A549 (cell line): ENCODE data around the gene ADAM19. TPM values are rescaled to one million over a fixed set of nuclear protein-coding genes. Genes with fewer than 3 reads are reported as not detected.

Experiments
- ATAC-seq, 2 experiments: fragments of 200-7000 bp in 1 of 2; fragments of >200 bp in 1 of 2; cut with Nextera tagmentation in 1 of 2; cut with Tn5 transposase in 1 of 2; 3 replicates each; pipeline versions ENCODE4 v1.8.0 to v1.9.1; 2018 to 2020; ENCODE audit warnings: mild to moderate bottlenecking in 1 of 2, moderate library complexity in 1 of 2
- CTCF ChIA-PET: fragments of 300-600 bp; sonication (Branson Sonifier 250); formaldehyde crosslinking; extraction: SDS; loops from one replicate; lab custom pipeline; 2021; ENCODE audit warnings: antibody characterized with exemption, inconsistent platforms; lab: Yijun Ruan, JAX
- POLR2A ChIA-PET: fragments of 350-600 bp; formaldehyde crosslinking; extraction: SDS; loops from one replicate; lab custom pipeline; 2021; ENCODE audit warnings: antibody characterized with exemption, inconsistent platforms; lab: Yijun Ruan, JAX
- DNase-seq, 2 experiments: peaks; one replicate each; pipeline versions ENCODE4 v3.0.0 to v3.0.0-alpha.2; 2011 to 2016; ENCODE audit warnings: low read depth in 1 of 2, low spot score in 1 of 2
- FAIRE-seq: peaks from 2 replicates; lab custom pipeline; 2011; peaks lifted over from hg19 to GRCh38; lab: Jason Lieb, UNC
- H3K27ac ChIP-seq, 2 experiments: fragments of >200 bp; sonication (Bioruptor Twin); formaldehyde crosslinking; 3 replicates each; pipeline ENCODE4 v1.5.1; 2016 to 2017
- H3K4me1 ChIP-seq: fragments of >200 bp; sonication (Bioruptor Twin); formaldehyde crosslinking; 3 replicates; pipeline ENCODE4 v1.6.1; 2016
- H3K4me2 ChIP-seq: fragments of >200 bp; sonication (Bioruptor Twin); formaldehyde crosslinking; 3 replicates; pipeline ENCODE4 v1.6.1; 2016
- H3K4me3 ChIP-seq: fragments of >200 bp; sonication (Bioruptor Twin); formaldehyde crosslinking; 3 replicates; pipeline ENCODE4 v1.5.1; 2016
- H3K9me3 ChIP-seq: fragments of >200 bp; sonication (Bioruptor Twin); formaldehyde crosslinking; 3 replicates; pipeline ENCODE4 v1.6.1; 2016
- BHLHE40 ChIP-seq: IDR thresholded peaks from 2 replicates; pipeline ENCODE4 v1.6.1; 2012; ENCODE audit warnings: low read depth, low read length, inconsistent platforms
- CBX2 ChIP-seq: fragments of 200-600 bp; sonication (generic); IDR thresholded peaks from 2 replicates; pipeline ENCODE4 v1.6.1; 2016; ENCODE audit warnings: low read depth, mild to moderate bottlenecking, borderline replicate concordance
- CHD4 ChIP-seq: fragments of 200-600 bp; sonication (generic); IDR thresholded peaks from 2 replicates; pipeline ENCODE4 v1.6.1; 2016; ENCODE audit warnings: antibody characterized with exemption, mild to moderate bottlenecking, borderline replicate concordance
- EHF ChIP-seq: fragments of 250-450 bp; sonication (Bioruptor Pico); IDR thresholded peaks from 2 replicates; pipeline ENCODE4 v1.5.0; 2020; ENCODE audit warnings: mild to moderate bottlenecking
- FOSL2 ChIP-seq, 2 experiments: fragments of 450-650 bp in 1 of 2; fragments of >200 bp in 1 of 2; sonication (Bioruptor Twin) in 1 of 2; formaldehyde crosslinking; IDR thresholded peaks; 2 replicates each; pipeline versions ENCODE4 v1.5.0 to v1.6.1; 2016 to 2020; ENCODE audit warnings: mild to moderate bottlenecking in 1 of 2, moderate library complexity in 1 of 2
- FOXS1 ChIP-seq: fragments of 250-450 bp; sonication (Bioruptor Pico); IDR thresholded peaks from 2 replicates; pipeline ENCODE4 v1.5.0; 2020; ENCODE audit warnings: mild to moderate bottlenecking, moderate library complexity
- GATA3 ChIP-seq: IDR thresholded peaks from 2 replicates; pipeline ENCODE4 v1.6.1; 2012; ENCODE audit warnings: borderline replicate concordance
- HEYL ChIP-seq: fragments of 250-450 bp; sonication (Bioruptor Pico); IDR thresholded peaks from 2 replicates; pipeline ENCODE4 v1.8.0; 2021; ENCODE audit warnings: mild to moderate bottlenecking, moderate library complexity
- HOXA7 ChIP-seq: fragments of 250-450 bp; sonication (Bioruptor Pico); IDR thresholded peaks from 2 replicates; pipeline ENCODE4 v1.5.0; 2020; ENCODE audit warnings: mild to moderate bottlenecking, moderate library complexity
- HOXB5 ChIP-seq: fragments of 250-450 bp; sonication (Bioruptor Pico); IDR thresholded peaks from 2 replicates; pipeline ENCODE4 v1.5.0; 2020; ENCODE audit warnings: mild to moderate bottlenecking, moderate library complexity
- MAFK ChIP-seq: fragments of 450-650 bp; IDR thresholded peaks from 2 replicates; pipeline ENCODE4 v1.6.1; 2014; ENCODE audit not compliant: partially characterized antibody
- NFE2L2 ChIP-seq: fragments of 150-350 bp; conservative IDR thresholded peaks from 2 replicates; pipeline ENCODE4 v1.6.1; 2014; ENCODE audit warnings: low read length
- NR3C1 ChIP-seq: fragments of >200 bp; sonication (Bioruptor Twin); formaldehyde crosslinking; IDR thresholded peaks from 3 replicates; pipeline ENCODE4 v1.6.1; 2017
- POLR2A ChIP-seq: IDR thresholded peaks from 2 replicates; pipeline ENCODE4 v1.6.1; 2012; ENCODE audit warnings: mild to moderate bottlenecking, low read length
- RAD21 ChIP-seq, 2 experiments: fragments of >200 bp in 1 of 2; sonication (Bioruptor Twin) in 1 of 2; formaldehyde crosslinking in 1 of 2; IDR thresholded peaks in 1 of 2; conservative IDR thresholded peaks in 1 of 2; 2 replicates in 1 of 2; 3 replicates in 1 of 2; pipeline ENCODE4 v1.6.1; 2012 to 2018; ENCODE audit warnings: inconsistent platforms in 1 of 2
- RCOR1 ChIP-seq: fragments of 150-350 bp; IDR thresholded peaks from 2 replicates; pipeline ENCODE4 v1.6.1; 2014; ENCODE audit warnings: antibody characterized with exemption, low read length, low read depth
- RFX5 ChIP-seq: fragments of 450-650 bp; IDR thresholded peaks from 2 replicates; pipeline ENCODE4 v1.7.1; 2014; ENCODE audit warnings: antibody characterized with exemption, mild to moderate bottlenecking, moderate library complexity
- SMC3 ChIP-seq: fragments of >200 bp; sonication (Bioruptor Twin); formaldehyde crosslinking; IDR thresholded peaks from 3 replicates; pipeline ENCODE4 v1.6.1; 2018; ENCODE audit warnings: inconsistent platforms
- TP53 ChIP-seq: fragments of 250-450 bp; sonication (Bioruptor Pico); IDR thresholded peaks from 2 replicates; pipeline ENCODE4 v1.5.0; 2021; ENCODE audit warnings: mild to moderate bottlenecking, moderate library complexity
- ZC3H11A ChIP-seq: fragments of 450-650 bp; IDR thresholded peaks from 2 replicates; pipeline ENCODE4 v1.6.1; 2014; ENCODE audit warnings: antibody characterized with exemption, mild to moderate bottlenecking
- WGBS: methylation state at CpG from one replicate; pipeline ENCODE4 v1.1.6; 2017; ENCODE audit errors: missing lambda C conversion rate; 5-methylcytosine and 5-hydroxymethylcytosine counted together
- polyA plus RNA-seq, 4 experiments: library from polyadenylated mRNA; depleted of rRNA in 3 of 4; stranded (reverse); fragments of >200 nt; fragmentation: RNase III in 1 of 4; extraction: RNeasy Plus Mini Kit Qiagen cat#74134 plus additional on column Dnase treatment in 1 of 4; gene quantifications; 2 replicates in 3 of 4; 3 replicates in 1 of 4; pipeline ENCODE4 v1.2.3, GENCODE V29; 2011 to 2017
- TF ChIP-seq, protein P1 (sequence below): IDR thresholded peaks from 2 replicates; pipeline ENCODE4 v1.6.1; 2012
- TF ChIP-seq, protein P2 (sequence below): fragments of 450-650 bp; IDR thresholded peaks from 2 replicates; pipeline ENCODE4 v1.6.1; 2014; ENCODE audit warnings: antibody characterized with exemption
- TF ChIP-seq, protein P3 (sequence below): fragments of 250-450 bp; sonication (Bioruptor Pico); IDR thresholded peaks from 2 replicates; pipeline ENCODE4 v1.5.0; 2020; ENCODE audit warnings: low read depth, mild to moderate bottlenecking, moderate library complexity
- TF ChIP-seq, protein P4 (sequence below): IDR thresholded peaks from 2 replicates; pipeline ENCODE4 v1.6.1; 2012
- TF ChIP-seq, protein P5 (sequence below): fragments of 250-450 bp; sonication (Bioruptor Pico); IDR thresholded peaks from 2 replicates; pipeline ENCODE4 v1.5.0; 2021; ENCODE audit warnings: mild to moderate bottlenecking, moderate library complexity, borderline replicate concordance

The ADAM19 gene
- polyA plus RNA-seq, 2 of the 4 experiments (the other 2 are of a cell fraction), result 7.7 to 15.2 TPM

DNA sequence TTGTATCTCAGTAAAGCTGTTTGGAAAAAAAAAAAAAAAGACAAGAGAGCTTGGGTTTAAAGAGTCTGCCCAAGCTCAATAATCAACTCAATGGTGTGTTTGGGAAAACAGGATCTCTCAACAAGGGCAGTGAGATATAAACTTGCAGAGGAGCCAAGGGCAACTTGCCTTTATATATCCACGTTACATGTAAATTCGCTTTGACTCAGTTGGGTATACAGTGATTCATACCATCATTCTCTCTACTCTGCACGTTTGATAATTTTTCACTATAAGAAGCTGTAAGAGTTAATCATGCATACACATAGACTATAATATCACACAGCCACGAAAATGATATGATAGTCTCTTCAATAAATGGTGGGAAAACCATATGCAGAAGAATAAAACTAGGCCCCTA lies 24.9 kb downstream of the ADAM19 start:
- POLR2A ChIA-PET, result no interaction called here
- FAIRE-seq, result no peak
- CTCF ChIA-PET, result interaction anchor here (1.3 to 1.7 kb wide), 3 partner anchors 42 to 223 kb away, joined by 3 to 4 read pairs (median 3); no protein-coding TSS in a partner anchor
- TF ChIP-seq TP53 (CRISPR knock-in tag), result no peak
- TF ChIP-seq HOXA7 (CRISPR knock-in tag), result no peak
- TF ChIP-seq, all 56 proteins: peak for 0
- ATAC-seq (no peak), DNase-seq (no peak)
- 55% methylated on average over 4 of the region's 4 CpGs for WGBS
- no peak overlapping the region for H3K27ac ChIP-seq
- no peak overlapping the region for H3K4me3 ChIP-seq
- H3K4me2 ChIP-seq, result peak overlapping the region; percentile 65; the same call in 2 of the 3 replicates
- no peaks in the 10 kb centered on the region for H3K9me3 ChIP-seq
- H3K4me1 ChIP-seq, result peaks cover 55% of the 10 kb centered on the region

DNA sequence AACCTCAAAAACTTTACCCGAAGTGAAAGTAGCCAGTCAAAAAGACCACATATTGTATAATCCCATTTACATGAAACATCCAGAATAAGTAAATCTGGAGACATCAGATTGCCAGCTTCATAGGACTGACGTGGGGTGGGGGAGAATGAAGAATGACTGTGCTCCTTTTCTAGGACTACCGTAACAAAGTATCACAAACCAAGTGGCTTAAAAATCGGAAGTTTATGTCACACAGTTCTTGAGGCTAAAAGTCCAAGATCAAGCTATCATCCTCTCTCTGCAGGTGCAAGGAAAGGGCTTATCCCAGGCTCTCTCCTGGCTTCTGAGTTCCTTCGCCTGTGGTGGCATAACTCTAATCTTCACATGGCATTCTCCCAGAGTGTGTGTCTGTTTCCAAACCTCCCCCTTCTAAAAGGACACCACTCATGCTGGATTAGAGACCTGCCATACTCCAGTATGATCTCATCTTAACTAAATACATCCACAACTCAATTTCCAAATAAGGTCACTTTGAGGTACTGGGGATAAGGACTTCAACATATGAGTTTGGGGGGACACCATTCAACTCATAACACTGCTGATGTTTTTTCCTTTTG lies 25.5 kb downstream of the ADAM19 start:
- no peak; a peak in 1 of 6 replicates for ATAC-seq
- no peak for FAIRE-seq

DNA sequence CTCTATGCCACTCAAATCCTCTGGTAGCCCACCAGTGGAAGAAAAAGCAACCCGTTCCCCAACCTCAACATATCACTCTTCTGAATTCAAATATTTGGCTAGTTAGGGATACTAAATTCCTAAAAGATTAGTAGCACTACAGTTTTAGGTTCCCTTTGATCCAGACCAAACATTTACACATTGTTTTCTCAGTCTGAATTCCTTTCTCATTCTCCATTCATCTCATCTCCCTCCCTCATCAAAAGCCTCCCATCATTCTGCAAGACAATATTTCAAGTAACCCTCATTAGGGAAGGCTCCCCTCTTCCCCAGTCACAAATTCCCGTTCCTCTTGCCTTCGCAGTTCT lies 26.3 kb downstream of the ADAM19 start:
- Histone ChIP-seq H3K9me3 (no peaks in the 10 kb centered on the region), H3K4me2 (peak overlapping the region; percentile 65), H3K4me1 (peaks cover 41% of the 10 kb centered on the region), H3K27ac (peak overlapping the region; percentile 57 to 84; a peak in 5 of 6 replicates), H3K4me3 (no peak overlapping the region; the same call in 2 of the 3 replicates)
- ATAC-seq (peak in 1 of 2 experiments; percentile 26; a peak in 3 of 6 replicates), FAIRE-seq (no peak), DNase-seq (no peak)
- ChIA-PET POLR2A (no interaction called here), CTCF (interaction anchor here (1.4 to 1.5 kb wide), 2 partner anchors 73 to 221 kb away, joined by 3 to 4 read pairs; no protein-coding TSS in a partner anchor)
- TF ChIP-seq, protein P1, sequence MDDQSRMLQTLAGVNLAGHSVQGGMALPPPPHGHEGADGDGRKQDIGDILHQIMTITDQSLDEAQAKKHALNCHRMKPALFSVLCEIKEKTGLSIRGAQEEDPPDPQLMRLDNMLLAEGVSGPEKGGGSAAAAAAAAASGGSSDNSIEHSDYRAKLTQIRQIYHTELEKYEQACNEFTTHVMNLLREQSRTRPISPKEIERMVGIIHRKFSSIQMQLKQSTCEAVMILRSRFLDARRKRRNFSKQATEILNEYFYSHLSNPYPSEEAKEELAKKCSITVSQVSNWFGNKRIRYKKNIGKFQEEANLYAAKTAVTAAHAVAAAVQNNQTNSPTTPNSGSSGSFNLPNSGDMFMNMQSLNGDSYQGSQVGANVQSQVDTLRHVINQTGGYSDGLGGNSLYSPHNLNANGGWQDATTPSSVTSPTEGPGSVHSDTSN, result no peak
- TF ChIP-seq RCOR1, result no peak
- TF ChIP-seq SMC3, result no peak
- no peak for TF ChIP-seq BHLHE40
- TF ChIP-seq ZC3H11A, result no peak
- no peak for TF ChIP-seq HOXB5 (CRISPR knock-in tag)
- no peak for TF ChIP-seq EHF (CRISPR knock-in tag)
- TF ChIP-seq HEYL (CRISPR knock-in tag), result no peak
- TF ChIP-seq, protein P2, sequence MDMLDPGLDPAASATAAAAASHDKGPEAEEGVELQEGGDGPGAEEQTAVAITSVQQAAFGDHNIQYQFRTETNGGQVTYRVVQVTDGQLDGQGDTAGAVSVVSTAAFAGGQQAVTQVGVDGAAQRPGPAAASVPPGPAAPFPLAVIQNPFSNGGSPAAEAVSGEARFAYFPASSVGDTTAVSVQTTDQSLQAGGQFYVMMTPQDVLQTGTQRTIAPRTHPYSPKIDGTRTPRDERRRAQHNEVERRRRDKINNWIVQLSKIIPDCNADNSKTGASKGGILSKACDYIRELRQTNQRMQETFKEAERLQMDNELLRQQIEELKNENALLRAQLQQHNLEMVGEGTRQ, result no peak
- no peak for TF ChIP-seq RFX5
- TF ChIP-seq NR3C1, result no peak
- TF ChIP-seq, protein P3, sequence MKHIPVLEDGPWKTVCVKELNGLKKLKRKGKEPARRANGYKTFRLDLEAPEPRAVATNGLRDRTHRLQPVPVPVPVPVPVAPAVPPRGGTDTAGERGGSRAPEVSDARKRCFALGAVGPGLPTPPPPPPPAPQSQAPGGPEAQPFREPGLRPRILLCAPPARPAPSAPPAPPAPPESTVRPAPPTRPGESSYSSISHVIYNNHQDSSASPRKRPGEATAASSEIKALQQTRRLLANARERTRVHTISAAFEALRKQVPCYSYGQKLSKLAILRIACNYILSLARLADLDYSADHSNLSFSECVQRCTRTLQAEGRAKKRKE (CRISPR knock-in tag), result no peak
- TF ChIP-seq TP53 (CRISPR knock-in tag), result no peak
- no peak for TF ChIP-seq FOSL2 (IDR thresholded peaks at IDR 0.05)
- TF ChIP-seq FOSL2 (CRISPR knock-in tag; IDR thresholded peaks at IDR 0.05), result no peak
- no peak for TF ChIP-seq FOXS1 (CRISPR knock-in tag)
- no peak for TF ChIP-seq CHD4
- TF ChIP-seq GATA3, result no peak
- TF ChIP-seq, protein P4, sequence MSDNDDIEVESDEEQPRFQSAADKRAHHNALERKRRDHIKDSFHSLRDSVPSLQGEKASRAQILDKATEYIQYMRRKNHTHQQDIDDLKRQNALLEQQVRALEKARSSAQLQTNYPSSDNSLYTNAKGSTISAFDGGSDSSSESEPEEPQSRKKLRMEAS, result no peak
- TF ChIP-seq, protein P5, sequence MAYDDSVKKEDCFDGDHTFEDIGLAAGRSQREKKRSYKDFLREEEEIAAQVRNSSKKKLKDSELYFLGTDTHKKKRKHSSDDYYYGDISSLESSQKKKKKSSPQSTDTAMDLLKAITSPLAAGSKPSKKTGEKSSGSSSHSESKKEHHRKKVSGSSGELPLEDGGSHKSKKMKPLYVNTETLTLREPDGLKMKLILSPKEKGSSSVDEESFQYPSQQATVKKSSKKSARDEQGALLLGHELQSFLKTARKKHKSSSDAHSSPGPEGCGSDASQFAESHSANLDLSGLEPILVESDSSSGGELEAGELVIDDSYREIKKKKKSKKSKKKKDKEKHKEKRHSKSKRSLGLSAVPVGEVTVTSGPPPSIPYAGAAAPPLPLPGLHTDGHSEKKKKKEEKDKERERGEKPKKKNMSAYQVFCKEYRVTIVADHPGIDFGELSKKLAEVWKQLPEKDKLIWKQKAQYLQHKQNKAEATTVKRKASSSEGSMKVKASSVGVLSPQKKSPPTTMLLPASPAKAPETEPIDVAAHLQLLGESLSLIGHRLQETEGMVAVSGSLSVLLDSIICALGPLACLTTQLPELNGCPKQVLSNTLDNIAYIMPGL, result no peak
- 70% methylated on average over 3 of the region's 3 CpGs for WGBS

More for the DNA sequence above, 25.5 kb downstream of the ADAM19 start:
- TF ChIP-seq RAD21 (conservative IDR thresholded peaks at IDR 0.05 in 1 of 2, IDR thresholded peaks at IDR 0.05 in 1 of 2) (no peak), POLR2A (no peak), NFE2L2 (no peak), MAFK (no peak), TP53 (CRISPR knock-in tag) (no peak), ZC3H11A (no peak), NR3C1 (no peak), CBX2 (no peak), FOSL2 (IDR thresholded peaks at IDR 0.05) (no peak), FOSL2 (CRISPR knock-in tag; IDR thresholded peaks at IDR 0.05) (no peak)
- TF ChIP-seq, protein P4, result no peak
- TF ChIP-seq, protein P1, result no peak
- H3K27ac ChIP-seq, result peak overlapping the region in 1 of 2 experiments; percentile 84; a peak in 3 of 6 replicates
- no peak for DNase-seq
- ChIA-PET POLR2A (no interaction called here), CTCF (interaction anchor here (1.3 to 1.7 kb wide), 3 partner anchors 43 to 222 kb away, joined by 3 to 4 read pairs (median 3); no protein-coding TSS in a partner anchor)
- WGBS, result 80% methylated on average over 5 of the region's 5 CpGs
- H3K4me1 ChIP-seq, result peaks cover 49% of the 10 kb centered on the region
- no peaks in the 10 kb centered on the region for H3K9me3 ChIP-seq
- no peak overlapping the region for H3K4me3 ChIP-seq
- H3K4me2 ChIP-seq, result peak overlapping the region; percentile 65
